B cell (primary cell): Measurements from ENCODE around the gene LSP1. TPM values are rescaled to one million over a fixed set of nuclear protein-coding genes. Genes with fewer than 3 reads are reported as not detected.

Experiments used
- ATAC-seq: fragments of 200-7000 bp; cut with Tn5 transposase; one replicate; pipeline ENCODE4 v1.10.0; 2021; ENCODE audit warnings: low read depth, mild to moderate bottlenecking, moderate number of reproducible peaks, moderate library complexity
- CTCF ChIA-PET: fragments of 350-600 bp; sonication (Branson Sonifier 250); formaldehyde crosslinking; loops from one replicate; lab custom pipeline; 2021; ENCODE audit warnings: antibody characterized with exemption, inconsistent platforms; lab: Charles Lee
- POLR2A ChIA-PET: fragments of 350-600 bp; sonication (Branson Sonifier 250); formaldehyde crosslinking; loops from one replicate; lab custom pipeline; 2021; ENCODE audit warnings: antibody characterized with exemption; lab: Charles Lee
- DNase-seq: peaks from one replicate; pipeline ENCODE4 v3.0.0; 2013
- H2AFZ ChIP-seq: 2 replicates; pipeline ENCODE4 v1.6.1; 2012; ENCODE audit warnings: mild to moderate bottlenecking, low read depth, low read length; ENCODE audit not compliant: insufficient read depth, poor library complexity, severe bottlenecking
- H3K27ac ChIP-seq, 2 donors: 1 replicate in 1 of 2; 2 replicates in 1 of 2; pipeline ENCODE4 v1.5.1; 2012 to 2013; ENCODE audit warnings: low read length in 2 of 2, mild to moderate bottlenecking in 2 of 2, moderate library complexity in 1 of 2
- H3K27me3 ChIP-seq, 4 experiments: fragments of 200-600 bp in 1 of 4; sonication (generic) in 1 of 4; replicated peaks in 1 of 4; 1 replicate in 2 of 4; 2 replicates in 2 of 4; pipeline versions ENCODE4 v1.6.1 to v1.7.0; 2013 to 2016; ENCODE audit warnings: low read length in 3 of 4, mild to moderate bottlenecking in 2 of 4, mixed read lengths in 1 of 4, moderate library complexity in 1 of 4; ENCODE audit not compliant: insufficient read depth in 4 of 4, control insufficient read depth in 3 of 4; ENCODE audit errors: control extremely low read depth in 1 of 4
- H3K36me3 ChIP-seq, 2 experiments: replicated peaks in 1 of 2; 1 replicate in 1 of 2; 2 replicates in 1 of 2; pipeline versions ENCODE4 v1.6.1 to v1.7.1; 2013; ENCODE audit warnings: low read length in 1 of 2; ENCODE audit not compliant: insufficient read depth in 2 of 2, control insufficient read depth in 1 of 2; ENCODE audit errors: control extremely low read depth in 1 of 2, extremely low read depth in 1 of 2
- H3K4me1 ChIP-seq, 2 donors: fragments of 200-600 bp in 1 of 2; sonication (generic) in 1 of 2; 1 replicate in 1 of 2; 2 replicates in 1 of 2; pipeline versions ENCODE4 v1.5.1 to v1.6.1; 2013 to 2017; ENCODE audit warnings: low read length in 2 of 2; ENCODE audit not compliant: control insufficient read depth in 2 of 2, insufficient read depth in 2 of 2
- H3K4me2 ChIP-seq: replicated peaks from 2 replicates; pipeline ENCODE3; 2012; ENCODE audit warnings: mild to moderate bottlenecking, low read depth, low read length; ENCODE audit not compliant: poor library complexity, severe bottlenecking
- H3K4me3 ChIP-seq, 5 experiments: fragments of 200-600 bp in 1 of 5; sonication (generic) in 1 of 5; 1 replicate in 3 of 5; 2 replicates in 2 of 5; pipeline versions ENCODE4 v1.5.1 to v1.7.0; 2011 to 2016; ENCODE audit warnings: low read length in 4 of 5, mild to moderate bottlenecking in 4 of 5, low read depth in 2 of 5, control low read depth in 1 of 5, moderate library complexity in 1 of 5; ENCODE audit not compliant: insufficient read depth in 1 of 5; ENCODE audit errors: control extremely low read depth in 1 of 5, extremely low read depth in 1 of 5
- H3K79me2 ChIP-seq: fragments of 200-600 bp; sonication (generic); one replicate; pipeline ENCODE4 v1.6.0; 2016; ENCODE audit warnings: low read length; ENCODE audit not compliant: control insufficient read depth, insufficient read depth
- H3K9ac ChIP-seq: fragments of 200-600 bp; sonication (generic); 2 replicates; pipeline ENCODE4 v1.6.1; 2017; ENCODE audit warnings: mild to moderate bottlenecking, low read length, moderate library complexity
- H3K9me3 ChIP-seq, 3 donors: one replicate each; pipeline versions ENCODE4 v1.6.1 to v1.7.1; 2013; ENCODE audit warnings: low read length in 2 of 3; ENCODE audit not compliant: control insufficient read depth in 2 of 3, insufficient read depth in 1 of 3; ENCODE audit errors: control extremely low read depth in 1 of 3
- H4K20me1 ChIP-seq: 2 replicates; pipeline ENCODE4 v1.6.0; 2012; ENCODE audit warnings: mild to moderate bottlenecking, low read length; ENCODE audit not compliant: insufficient read depth, control insufficient read depth, poor library complexity, severe bottlenecking
- H3K27ac Mint-ChIP-seq: one replicate; pipeline ENCODE4 v1.8.0; 2021; ENCODE audit warnings: mixed read lengths
- H3K27me3 Mint-ChIP-seq: one replicate; pipeline ENCODE4 v1.8.0; 2021; ENCODE audit warnings: mixed read lengths
- H3K4me1 Mint-ChIP-seq: one replicate; pipeline ENCODE4 v1.8.0; 2021; ENCODE audit warnings: mixed read lengths
- H3K4me3 Mint-ChIP-seq: one replicate; pipeline ENCODE4 v1.8.0; 2021; ENCODE audit warnings: mixed read lengths
- H3K9me3 Mint-ChIP-seq: one replicate; pipeline ENCODE4 v1.8.0; 2022; ENCODE audit warnings: mixed read lengths; ENCODE audit not compliant: insufficient read depth
- EZH2 ChIP-seq: IDR thresholded peaks from 2 replicates; pipeline ENCODE4 v1.6.1; 2012; ENCODE audit warnings: borderline replicate concordance, low read depth, mild to moderate bottlenecking, moderate library complexity, low read length; ENCODE audit not compliant: insufficient read depth, poor library complexity, severe bottlenecking
- WGBS: methylation state at CpG from one replicate; pipeline ENCODE4 v1.1.5; 2013; ENCODE audit warnings: missing lambda C conversion rate; ENCODE audit not compliant: insufficient coverage; 5-methylcytosine and 5-hydroxymethylcytosine counted together
- intact Hi-C: fragments of 100-400 bp; cut with micrococcal nuclease; formaldehyde crosslinking; loops from one replicate; pipeline ENCODE4 v1.10.0; 2022
- polyA plus RNA-seq: library from polyadenylated mRNA; depleted of rRNA; stranded (reverse); fragments of >200 nt; gene quantifications from 2 replicates; pipeline ENCODE4 v1.2.3, GENCODE V29; 2012
- total RNA-seq, 2 donors: library from RNA; stranded (reverse); fragments of 120-200 nt in 1 of 2; gene quantifications; 1 replicate in 1 of 2; 2 replicates in 1 of 2; pipeline versions ENCODE4 v1.2.3 to v1.2.4, GENCODE V29; 2013 to 2022
- TF ChIP-seq, protein P1 (sequence below): fragments of 200-600 bp; IDR thresholded peaks from one replicate; pipeline ENCODE4 v1.8.0; 2022; ENCODE audit warnings: antibody characterized with exemption, mild to moderate bottlenecking

LSP1 gene
- total and polyA plus RNA-seq, 2 donors (not counting 1 experiment from before 2014, with no cell fraction given), result 249 to 446 TPM

DNA sequence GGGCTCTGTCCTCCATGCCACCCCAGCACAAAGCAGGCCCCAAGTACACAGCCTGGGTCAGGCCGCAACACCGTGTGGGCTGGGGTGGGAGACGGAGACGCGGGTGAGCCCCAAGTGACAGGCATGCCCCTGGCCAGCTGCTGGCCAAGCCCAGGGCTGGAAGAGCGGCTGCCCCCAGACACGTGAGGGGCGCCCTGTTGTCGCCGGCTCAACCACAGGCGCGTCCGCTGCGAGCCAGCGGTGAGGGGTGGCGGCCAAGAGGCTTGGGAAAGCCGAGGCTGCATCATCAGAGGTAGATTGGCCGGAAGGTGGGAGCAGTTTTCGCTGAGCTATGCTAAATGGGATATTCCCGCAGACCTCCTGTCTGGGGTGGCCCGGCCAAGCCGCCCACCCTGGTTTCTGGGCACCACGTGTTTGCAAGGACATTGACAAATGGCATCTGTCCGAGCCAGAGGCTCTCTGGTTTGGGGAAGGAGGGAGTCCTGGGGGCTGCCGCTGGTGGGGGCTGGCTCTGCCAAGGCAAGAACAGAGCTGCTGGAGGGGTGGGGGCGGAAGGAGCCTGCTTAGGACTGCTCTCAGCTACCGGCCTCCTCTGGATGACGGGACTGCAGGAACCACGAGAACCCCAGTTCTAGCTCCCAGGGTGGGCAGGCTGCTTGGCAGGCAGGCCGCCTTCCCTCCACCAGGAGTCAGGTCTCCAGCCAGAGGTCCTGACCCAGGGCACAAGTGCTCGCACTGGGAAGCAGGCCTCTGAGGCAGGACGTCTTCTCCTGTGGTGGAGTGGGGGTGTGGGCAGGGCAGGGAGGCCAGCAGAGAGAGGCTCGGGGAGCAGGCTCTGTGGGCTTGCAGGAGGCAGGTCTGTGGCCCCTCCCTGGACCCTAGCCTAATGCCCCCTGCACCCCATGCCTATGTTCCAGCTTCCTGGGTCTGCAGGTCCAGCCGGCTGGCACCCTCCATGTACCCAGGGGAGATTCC lies 38.3 kb downstream of the LSP1 start:
- peak; percentile 8 for ATAC-seq
- H3K4me3 Mint-ChIP-seq, result no peak overlapping the region

More for the DNA sequence above, 38.3 kb downstream of the LSP1 start:
- POLR2A ChIA-PET, result interaction anchor here (0.6 to 1.3 kb wide), 5 partner anchors 9 to 37 kb away, joined by 3 to 6 read pairs (median 5); no protein-coding TSS in a partner anchor
- Histone ChIP-seq H3K27ac (no peak overlapping the region), H3K4me3 (no peak overlapping the region), H3K79me2 (no peaks in the 10 kb centered on the region), H3K36me3 (peaks cover 2 to 32% of the 10 kb centered on the region in 2 experiments), H2AFZ (no peak overlapping the region), H3K9ac (no peak overlapping the region), H3K4me2 (peak overlapping the region; percentile 57), H3K27me3 (no peaks in the 10 kb centered on the region), H3K4me1 (peaks cover 28 to 35% of the 10 kb centered on the region in 2 donors), H3K9me3 (no peaks in the 10 kb centered on the region), H4K20me1 (peaks cover 70% of the 10 kb centered on the region)
- CTCF ChIA-PET, result interaction anchor here (1.2 to 2.1 kb wide), 5 partner anchors 9 to 197 kb away, joined by 4 to 9 read pairs (median 5); no protein-coding TSS in a partner anchor
- DNase-seq, result no peak
- WGBS, result 24% methylated on average over 31 of the region's 34 CpGs
- no peaks in the 10 kb centered on the region for H3K9me3 Mint-ChIP-seq
- H3K4me1 Mint-ChIP-seq, result peaks cover 33% of the 10 kb centered on the region
- intact Hi-C loops, result no loop called here
- H3K27me3 Mint-ChIP-seq, result no peaks in the 10 kb centered on the region
- TF ChIP-seq, protein P1, sequence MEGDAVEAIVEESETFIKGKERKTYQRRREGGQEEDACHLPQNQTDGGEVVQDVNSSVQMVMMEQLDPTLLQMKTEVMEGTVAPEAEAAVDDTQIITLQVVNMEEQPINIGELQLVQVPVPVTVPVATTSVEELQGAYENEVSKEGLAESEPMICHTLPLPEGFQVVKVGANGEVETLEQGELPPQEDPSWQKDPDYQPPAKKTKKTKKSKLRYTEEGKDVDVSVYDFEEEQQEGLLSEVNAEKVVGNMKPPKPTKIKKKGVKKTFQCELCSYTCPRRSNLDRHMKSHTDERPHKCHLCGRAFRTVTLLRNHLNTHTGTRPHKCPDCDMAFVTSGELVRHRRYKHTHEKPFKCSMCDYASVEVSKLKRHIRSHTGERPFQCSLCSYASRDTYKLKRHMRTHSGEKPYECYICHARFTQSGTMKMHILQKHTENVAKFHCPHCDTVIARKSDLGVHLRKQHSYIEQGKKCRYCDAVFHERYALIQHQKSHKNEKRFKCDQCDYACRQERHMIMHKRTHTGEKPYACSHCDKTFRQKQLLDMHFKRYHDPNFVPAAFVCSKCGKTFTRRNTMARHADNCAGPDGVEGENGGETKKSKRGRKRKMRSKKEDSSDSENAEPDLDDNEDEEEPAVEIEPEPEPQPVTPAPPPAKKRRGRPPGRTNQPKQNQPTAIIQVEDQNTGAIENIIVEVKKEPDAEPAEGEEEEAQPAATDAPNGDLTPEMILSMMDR, result no peak
- TF ChIP-seq EZH2, result no peak
- H3K27ac Mint-ChIP-seq, result peak overlapping the region; percentile 46
